ENCODE measurements around the gene SNX12.

GRCh38 chrX:71117358-71117757 is 49.2 kb upstream of the SNX12 start:
- TF ChIP-seq CTCF (IDR thresholded peaks at IDR 0.05) (no peak), POLR2AphosphoS5 (IDR thresholded peaks at IDR 0.05) (no peak)
